M059J (cell line): ENCODE data around the gene TFR2. TPM values are rescaled to one million over a fixed set of nuclear protein-coding genes. Genes with fewer than 3 reads are reported as not detected.

Source experiments
- DNase-seq: peaks from one replicate; pipeline ENCODE4 v3.0.0-alpha.2; 2012; ENCODE audit warnings: low read depth
- total RNA-seq: library from RNA; depleted of rRNA; stranded (reverse); fragments of >200 nt; shearing (Covaris generic); gene quantifications from 2 replicates; pipeline ENCODE4 v1.2.3, GENCODE V29; 2014

TFR2 gene
- total RNA-seq, 1 experiment from 2014 or later, result 1.8 TPM

DNA sequence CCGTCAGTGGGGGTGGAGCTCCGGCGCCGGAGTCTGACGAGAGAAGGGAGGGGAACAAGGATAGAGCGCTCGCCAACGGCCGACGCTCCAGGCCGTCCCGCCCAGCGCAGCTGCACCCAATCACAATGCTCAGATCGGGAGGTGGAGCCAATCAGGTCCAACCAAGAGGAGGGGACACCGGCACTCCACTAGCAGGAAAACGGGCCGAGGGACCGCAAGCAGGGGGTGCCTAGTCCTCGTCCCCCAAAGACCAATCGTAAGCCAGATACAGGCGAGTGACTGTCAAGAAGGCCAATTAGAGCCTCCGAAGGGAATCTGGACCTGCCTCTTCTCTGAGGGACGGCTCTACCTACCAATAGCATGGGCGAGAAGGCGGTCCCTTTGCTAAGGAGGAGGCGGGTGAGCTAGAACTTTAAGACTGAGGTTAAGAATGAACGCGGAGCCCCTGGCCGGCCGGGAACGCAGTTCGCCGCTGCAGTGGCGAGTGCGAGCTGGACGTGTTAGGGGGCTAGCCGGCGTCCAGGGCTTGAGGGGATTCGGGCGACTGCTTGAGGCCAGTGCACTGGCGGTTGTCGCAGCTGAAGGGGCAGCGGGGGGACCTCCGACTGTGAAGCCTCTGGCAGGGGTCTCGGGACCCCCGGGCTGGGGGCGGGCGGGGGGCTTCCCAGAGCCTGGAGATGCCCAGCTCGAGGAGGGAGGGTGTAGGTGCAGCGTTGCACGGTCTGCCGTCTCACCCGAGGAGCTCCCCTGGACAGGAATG lies 54.9 kb downstream of the TFR2 start, which contains the start of gene FBXO24:
TSS of gene FBXO24 (plus strand) at position 63 of the 760 bp plus-strand sequence. CDS start at position 361, 298 bp downstream.
- DNase-seq, result peak; percentile 100

DNA sequence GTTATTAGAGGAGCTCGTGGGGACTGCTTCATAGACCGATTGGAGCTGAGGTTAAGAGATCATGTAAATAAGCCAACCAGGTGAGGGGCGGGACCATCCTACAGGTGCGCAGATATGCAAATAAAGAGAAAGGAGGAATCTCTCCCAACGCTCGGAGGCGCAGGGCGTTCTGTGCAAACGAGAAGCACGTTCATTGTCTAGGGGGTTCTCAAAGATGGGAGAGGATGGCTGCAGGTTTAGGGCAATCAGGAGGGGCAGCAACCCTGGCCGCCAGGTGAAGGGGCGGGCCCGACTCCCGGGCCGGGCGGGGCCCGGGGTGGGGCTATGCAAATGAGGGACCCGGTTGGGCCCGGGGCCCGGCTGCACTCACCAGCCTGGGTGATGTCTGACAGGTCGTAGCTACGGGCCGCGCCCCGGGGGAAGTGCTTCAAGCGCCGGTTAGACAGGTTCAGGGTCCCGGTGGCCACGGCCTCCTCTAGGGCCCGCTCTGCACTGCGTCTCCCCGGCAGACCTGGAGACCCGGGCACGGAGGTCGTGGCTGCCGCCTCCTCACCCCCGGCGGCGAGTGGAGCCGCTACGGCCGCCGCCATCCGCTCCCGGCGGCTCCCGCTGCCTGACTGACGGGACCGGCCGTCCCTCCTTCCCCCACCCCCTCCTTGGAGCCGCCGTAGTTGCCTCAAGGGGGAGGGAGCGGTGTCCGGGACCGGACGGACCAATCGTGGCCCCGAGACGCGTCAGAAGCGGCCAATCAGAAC lies 55.7 kb downstream of the TFR2 start, which contains the start of gene LRCH4:
TSS of gene LRCH4 (minus strand) at position 619 of the 755 bp plus-strand sequence. CDS start at position 590, 29 bp downstream.
- peak; percentile 38 for DNase-seq

DNA sequence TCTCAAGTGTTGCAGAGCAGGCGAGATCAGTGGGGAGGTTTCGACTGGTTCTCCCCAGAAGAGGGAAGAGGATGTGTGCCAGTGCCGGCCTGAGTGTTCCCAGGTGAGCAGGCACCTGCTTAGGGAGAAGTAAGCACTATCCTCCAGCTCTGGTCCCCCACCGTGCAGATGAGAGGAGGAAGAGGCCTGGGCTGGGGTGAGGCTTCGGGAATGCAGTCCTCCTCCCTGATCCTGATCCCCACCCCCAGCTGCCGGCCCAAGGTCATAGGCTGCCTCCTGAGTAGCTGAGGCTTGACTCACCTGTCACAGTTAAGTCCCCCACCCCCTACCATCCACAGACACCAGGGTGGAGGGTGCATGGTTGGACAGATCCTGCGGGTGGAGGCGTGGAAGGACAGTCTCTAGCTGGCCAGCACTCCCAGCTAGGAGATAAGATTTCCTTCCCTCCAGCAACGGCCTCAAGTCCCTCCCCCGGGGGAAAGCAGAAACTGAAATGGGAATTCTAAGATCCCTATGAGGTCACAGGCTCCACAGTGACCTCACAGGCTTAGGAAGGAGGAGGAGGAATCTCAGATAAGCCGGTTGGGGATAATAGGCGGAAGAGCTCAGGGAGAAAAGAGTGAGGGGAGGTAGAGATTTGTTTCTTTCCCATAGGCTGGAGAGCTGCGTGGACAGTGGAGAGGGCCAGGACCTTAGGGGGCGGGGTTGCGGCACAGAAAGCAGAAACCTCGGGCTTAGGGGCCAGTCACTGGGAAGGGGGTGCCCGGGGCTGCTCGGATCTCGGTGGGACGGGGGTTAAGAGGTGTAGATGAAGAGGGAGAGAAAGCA lies 56.5 kb downstream of the TFR2 start:
- peak; percentile 70 for DNase-seq

DNA sequence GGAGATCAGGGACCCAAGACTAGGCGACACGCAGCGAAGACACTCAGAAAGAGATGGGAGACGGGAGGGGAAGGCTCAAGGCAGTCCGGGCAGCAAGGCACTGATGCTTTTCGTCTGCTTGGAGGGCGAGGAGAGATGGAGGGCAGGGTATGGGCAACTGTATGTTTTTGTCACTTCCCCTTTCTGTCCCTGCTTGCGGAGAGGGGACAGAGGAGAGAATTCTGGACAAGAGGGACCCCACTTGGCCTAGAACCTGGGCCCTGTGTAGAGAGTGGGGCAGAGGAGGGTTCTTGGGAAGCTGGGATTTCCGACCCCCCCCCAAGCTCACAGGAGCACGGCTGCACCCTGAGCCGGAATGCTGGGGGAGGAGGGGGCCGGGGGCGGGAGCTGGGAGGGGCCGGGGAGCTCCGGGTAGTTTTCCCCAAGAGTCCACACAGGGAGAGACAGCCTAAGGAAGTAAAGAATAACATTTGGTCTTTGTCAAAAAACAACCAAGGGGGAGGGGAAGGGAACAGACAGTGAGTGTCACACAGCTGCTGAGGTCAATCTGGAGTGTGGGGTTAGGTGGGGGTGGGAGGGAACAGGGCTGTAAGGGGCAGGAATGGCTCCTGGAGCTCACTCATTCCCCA lies 57.2 kb downstream of the TFR2 start:
- DNase-seq, result no peak

DNA sequence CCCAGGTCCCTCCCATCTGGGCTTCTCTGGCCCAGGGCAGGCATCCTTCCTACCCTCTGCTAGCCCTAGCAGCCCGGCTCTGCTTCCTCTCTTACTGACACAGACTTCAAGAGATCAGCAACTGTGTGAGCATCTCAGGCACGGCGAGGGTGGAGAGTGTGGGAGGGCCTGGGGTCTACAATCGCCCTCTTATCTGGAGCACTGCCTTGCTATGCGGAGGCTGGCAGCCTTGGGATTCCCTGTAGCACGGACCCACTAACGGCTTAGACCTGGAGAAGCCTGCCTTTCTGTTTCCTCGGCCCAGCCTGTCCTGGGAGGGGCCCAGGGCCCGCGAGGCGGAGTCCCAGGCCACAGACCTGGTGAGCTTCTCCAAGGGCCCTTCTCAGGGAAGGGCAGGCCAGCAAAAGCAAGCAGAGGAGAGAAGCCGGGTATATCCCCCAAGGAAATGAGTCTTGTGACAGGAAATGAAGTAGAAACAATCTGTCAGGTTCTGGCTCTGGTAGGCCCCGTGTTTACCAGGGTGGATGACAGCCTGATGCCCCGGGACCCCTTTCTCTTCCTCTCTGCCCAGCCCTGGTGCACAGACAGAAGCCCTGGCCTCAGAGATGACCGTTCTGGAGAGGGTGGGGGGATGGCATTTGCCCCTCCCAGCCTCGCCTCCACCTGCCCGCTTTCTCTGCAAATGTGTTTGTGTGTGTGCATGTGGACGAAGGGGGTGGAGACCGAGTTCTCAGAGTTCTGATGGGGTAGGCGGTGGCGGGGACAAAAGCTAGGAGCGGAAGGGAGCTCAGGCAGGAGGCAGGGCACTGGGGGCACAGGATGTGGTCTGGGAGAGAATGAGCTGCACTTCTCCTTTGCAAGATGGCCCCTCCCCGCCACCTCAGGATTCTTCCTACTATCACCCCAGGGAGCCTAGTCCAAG lies 58.0 kb downstream of the TFR2 start:
- DNase-seq, result no peak

DNA sequence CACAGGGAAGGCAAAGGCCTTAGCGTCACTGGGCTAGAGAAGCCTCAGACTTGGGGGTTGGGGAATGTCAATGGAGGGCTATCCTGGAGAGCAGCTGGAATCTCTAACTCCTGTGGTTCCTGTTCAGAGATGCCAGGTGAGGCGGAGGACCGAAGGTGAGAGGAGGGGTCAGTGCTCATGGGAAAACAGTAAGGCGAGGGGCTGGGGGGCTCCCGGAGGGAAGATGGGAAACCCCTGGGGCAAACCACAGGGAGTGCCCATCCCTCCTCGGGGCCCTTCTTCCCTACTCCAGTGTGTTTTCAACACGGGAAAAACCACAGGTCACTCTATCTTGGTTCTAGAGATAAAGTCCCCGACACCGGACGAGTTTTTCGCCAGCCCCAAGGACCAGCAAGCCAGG lies 58.7 kb downstream of the TFR2 start:
- DNase-seq, result no peak

DNA sequence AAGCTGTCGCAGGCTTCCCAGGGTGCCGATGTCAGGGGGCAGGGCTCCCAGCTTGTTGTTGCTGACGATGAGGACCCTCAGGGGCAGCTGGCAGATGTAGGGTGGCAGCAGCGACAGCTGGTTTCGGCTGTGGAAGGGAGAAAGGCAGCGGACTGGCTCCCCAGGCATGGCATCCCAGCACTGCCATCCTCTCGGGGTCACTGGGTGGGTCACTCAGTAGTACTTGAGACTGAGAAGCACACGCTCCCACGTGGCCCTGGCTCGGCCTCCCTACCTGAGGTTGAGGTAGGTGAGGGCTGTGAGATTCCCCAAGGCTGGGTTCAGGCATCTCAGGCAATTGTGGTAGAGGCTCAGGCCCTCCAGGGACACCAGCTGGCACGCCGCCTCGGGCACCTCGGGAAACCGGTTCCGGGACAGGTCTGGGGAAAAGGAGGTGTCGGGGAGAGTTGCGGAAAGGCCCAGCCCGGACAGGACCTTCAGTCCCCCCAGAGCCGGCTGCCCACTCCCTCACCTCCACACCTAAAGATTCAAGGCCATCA lies 59.2 kb downstream of the TFR2 start:
- no peak for DNase-seq

DNA sequence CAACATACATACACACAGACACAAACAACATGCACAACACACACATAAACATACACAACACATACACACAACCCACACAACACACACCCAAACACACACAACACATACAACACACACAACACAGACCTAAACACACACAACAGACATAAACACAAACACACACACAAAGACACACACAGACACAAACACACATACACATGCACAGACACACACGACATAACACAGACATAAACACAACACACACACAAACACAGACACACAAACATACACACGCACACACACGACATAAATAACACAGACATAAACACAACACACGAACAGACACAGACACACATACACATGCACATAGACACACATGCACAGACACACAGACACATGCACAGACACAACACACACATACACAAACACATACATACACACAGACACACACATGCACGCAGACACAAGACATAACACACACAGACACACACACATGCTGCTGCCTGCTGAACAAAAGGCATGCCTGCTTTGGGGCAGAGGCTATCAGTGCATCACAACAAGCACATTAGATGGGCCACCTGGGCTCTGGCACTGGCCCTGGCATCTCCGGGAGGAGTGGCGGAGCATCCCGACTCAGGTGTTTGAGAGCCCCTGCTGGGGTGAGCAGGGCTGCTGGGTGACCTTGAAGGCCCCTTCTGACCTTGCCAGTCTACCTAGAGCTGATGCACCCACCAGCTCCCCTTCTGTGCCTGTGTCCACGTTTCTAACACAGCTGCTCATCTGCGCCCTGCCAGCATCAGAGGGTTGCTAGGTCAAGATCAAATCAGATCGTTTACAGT lies 60.7 kb downstream of the TFR2 start:
- DNase-seq, result no peak

DNA sequence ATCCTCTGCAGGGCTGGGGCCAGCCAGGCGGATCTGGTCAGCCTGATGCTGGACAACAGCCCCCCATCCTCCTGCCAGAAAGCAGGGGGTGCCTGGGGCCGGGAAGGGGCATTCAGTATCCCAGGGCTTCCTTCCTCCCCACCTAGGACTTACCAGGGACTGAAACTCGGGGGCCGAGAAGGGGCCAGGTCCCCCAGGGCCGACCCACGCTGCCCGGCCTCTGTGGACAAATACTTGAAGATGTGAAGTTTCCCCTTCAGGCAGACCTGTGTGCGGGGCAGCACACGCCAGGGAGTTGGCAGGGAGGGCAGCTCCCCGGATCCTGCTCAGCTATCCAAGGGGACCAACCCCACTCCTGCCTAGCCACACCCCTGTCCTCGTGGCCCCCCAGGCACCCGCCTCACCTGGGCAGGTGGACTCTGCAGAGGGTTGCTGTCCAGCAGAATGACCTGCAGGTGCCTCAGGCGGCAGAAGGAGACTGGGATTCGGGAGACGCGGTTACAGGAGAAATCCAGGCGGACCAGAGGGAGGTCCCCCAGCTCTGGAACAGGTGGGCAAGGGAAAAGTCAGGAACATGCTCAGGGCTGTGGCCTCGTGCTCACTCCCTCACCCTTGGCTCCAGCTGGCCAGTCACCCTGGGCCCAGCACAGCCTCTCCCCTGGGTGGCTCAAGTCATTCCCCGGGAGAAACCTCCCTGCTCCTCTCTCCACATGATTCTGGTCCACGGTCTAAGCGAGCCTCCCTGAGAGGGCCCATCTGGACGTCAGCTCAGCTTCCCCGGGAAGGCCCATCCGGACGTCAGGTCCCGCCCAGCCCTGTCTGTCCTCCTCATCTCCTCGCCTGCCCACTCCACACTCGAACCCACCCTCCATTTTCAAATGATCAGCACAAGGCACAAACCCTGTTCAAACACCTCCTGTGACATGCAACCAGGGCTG lies 62.8 kb downstream of the TFR2 start:
- no peak for DNase-seq

DNA sequence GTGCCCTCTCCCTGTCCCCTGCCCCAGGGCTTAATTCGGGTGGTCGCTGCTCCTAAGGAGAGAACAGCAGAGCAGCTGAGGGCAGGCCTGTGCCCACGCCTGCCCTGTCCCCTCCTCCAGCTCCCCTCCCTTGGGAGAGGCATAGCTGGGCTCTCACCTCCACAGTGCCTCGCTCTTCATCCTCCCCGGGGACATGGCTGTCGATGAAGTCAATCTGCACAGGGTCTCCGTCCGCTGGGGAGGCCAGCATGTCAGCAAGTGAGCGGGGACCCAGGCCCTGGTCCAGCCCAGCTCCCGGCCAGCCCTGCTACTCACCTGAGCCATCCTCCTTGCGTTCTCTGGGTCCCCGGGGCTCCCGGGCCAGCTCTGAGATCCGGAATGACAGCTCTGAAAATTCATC lies 63.8 kb downstream of the TFR2 start:
- no peak for DNase-seq

DNA sequence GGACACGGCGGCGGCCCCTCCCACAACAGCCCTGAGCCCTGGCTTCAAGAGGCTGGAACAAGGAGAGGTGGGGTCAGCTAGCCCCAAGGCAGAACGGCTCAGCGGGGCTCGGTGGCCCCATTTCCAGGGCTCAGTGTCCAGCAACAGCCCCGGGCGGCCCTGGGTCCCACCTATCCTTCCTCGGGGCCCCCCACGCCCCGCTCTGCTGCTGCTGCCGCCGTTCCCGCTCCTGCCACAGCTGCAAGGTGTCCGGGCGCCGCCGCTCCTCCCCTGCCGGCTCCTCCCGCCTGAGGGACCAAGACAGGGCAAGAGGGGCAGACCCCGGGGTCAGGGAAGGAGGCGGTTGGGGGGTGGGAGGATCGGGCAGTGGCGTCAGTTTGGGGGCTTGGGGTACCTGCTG lies 64.2 kb downstream of the TFR2 start:
- DNase-seq, result no peak

DNA sequence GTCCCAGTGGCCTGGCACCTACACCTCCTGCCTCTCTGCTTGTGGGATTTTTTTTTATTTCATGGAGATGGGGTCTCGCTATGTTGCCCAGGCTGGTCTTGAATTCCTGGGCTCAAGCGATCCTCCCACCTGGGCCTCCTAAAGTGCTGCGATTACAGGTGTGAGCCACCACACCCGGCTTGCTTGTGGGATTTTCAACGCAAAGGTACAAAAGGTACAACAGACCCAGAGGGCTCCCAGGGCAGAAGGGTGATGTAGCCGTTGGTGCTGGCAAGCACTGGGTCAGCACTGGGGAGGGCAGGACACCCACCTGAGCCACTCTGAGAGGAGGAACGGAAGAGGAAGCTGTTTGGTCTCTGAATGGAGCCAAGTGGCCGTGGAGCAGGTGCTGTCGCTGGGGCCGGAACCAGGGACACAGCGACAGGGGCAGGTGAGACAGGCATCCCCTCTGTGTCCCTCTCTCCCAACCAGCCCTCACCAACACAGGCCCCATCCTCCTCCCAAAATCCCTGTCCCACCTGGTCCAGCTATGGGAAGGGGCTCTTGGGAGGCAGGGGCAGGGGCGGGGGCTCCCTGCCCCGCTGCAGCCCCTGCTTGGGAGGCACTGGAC lies 64.9 kb downstream of the TFR2 start:
- no peak for DNase-seq

DNA sequence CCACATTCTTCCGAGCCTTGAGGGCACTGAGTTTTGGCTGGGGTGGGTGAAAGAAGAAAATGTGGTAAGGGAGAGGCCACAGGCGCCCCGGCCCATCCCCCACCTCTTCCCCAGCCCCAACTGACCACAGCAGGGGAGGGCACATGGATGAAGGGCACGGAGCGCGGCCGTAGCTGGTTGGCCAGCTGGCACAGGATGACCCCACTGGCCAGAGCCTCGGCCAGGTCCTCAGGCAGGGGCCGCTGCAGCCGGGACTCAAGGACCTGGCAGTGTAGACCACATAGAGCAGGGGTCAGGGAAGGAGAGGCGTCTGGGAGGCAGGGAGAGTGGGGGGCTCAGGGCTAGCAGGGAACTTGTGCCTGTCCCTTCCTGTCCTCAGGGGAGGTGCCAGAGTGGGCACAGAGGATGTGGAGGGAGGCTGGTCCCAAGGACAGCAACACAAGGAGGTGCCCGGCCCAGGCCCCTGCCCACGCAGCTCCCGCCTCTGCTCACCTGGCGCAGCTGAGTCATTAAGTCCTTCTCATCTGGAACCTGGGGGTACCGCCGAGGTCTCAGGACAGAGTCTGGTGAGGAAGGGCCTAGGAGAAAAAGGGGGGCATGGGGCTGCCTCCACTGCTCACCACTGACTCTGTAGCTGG lies 65.5 kb downstream of the TFR2 start:
- DNase-seq, result no peak

DNA sequence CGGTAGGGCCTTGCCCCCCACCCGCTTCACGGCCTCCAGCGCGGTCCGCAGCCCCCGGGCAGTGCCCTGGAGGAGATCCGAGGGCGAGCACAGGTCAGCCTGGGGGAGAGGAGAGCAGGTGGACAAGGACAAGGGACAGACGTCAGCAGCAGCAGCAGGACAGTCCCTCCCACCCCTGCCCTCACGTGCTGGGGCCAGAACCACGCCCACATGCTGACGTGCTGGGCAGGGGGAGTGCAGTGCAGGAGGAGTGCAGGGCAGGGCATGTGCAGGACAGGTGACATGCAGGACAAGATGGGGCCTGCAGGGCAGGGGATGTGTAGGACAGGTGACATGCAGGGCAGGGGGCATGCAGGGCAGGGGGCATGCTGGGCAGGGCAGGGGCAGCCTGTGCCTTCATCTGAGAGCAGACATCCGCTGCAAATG lies 66.1 kb downstream of the TFR2 start:
- DNase-seq, result no peak

DNA sequence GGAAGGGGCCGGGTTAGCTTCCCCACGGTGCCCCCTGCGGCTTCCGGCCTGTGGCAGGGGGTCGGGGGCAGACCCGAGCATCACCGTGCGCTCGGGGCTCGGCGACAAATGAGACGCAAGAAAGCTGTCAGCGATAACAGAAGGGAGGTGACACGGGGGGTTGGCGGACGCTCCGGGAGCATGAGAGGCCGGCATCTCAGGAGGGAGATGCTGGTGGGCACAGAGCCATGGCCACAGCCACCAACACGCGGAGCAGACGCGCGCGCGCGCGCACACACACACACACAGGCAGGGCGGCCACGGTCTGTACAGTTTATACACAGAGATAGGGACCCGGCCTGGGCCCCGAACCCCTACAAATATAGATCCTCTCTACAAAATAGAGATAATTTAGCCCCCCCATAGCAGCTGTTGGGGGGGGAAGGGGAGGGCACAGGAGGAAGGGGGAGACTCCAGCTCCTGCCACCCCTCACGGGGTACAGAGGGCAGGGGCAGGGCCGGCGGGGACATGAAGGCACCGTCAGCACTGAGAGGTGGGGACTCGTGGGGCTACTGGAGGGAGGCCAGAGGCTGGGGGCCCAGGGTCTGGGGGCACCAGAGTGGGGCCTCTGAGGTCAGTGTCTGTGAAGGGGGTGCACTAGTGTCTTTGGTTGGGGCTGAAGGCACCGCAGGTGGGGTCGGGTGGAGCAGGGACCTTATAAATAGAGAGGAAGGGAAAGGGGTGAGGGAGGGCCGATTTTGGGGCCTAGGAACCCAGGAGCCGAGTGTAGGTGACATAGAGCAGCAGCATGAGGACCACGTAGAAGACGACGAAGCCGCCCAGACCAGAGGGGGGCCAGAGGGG lies 66.8 kb downstream of the TFR2 start:
- DNase-seq, result no peak

DNA sequence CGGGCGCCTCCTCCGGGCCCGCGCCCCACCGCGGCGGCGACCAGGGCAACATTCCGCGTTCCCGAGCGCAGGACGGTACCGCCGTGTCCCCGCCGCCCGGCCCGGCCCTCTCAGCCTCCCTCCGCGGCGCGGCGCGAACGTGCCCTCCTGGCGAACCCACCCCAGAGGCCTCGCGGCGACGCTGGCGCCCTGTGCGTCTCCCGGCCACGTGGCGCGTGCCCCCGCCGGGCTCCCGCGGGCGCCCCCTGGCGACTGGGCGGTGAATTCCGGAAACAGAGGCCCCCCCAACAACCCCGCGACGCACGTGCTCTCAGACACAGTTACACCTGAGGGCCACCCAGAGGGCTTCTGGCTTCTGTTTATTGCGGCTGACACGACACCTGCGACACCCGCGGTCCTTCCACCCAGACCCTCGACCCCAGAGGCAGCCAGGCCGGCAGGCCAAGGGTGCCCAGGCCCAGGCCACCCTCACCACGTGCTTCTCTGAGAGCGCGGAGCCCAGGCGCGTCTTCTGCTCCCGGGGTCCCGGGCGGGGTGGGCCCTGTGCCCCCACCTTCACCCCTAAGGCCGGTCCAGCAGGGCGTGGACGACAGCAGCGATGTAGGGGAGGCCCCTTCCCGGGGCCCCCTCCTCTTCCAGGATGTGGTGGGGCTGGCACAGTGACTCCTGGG lies 67.5 kb downstream of the TFR2 start, which contains the start of gene SAP25:
TSS of gene SAP25 (minus strand) at position 210 of the 671 bp plus-strand sequence. CDS start at position 52, 158 bp downstream.
- DNase-seq, result no peak
